GM12878 (cell line): ENCODE measurements around the gene ACHE. TPM values are rescaled to one million over a fixed set of nuclear protein-coding genes. Genes with fewer than 3 reads are reported as not detected.
"Not testable (repeated sequence)": the region's sequence is repeated elsewhere in the genome, so short reads cannot be mapped to it uniquely, and the experiment has no call there.

Experiments
- ATAC-seq: fragments of 200-7000 bp; cut with Tn5 transposase; 3 replicates; pipeline ENCODE4 v1.9.1; 2020; ENCODE audit warnings: mild to moderate bottlenecking, moderate library complexity
- BruUV-seq: library from RNA; stranded (reverse); fragments of 400-500 nt; replicated peaks from 2 replicates; lab custom pipeline; 2021; lab: Mats Ljungman, UMichigan
- CTCF ChIA-PET: fragments of 300-600 bp; sonication (Branson Sonifier 250); formaldehyde crosslinking; extraction: SDS; loops from one replicate; lab custom pipeline; 2021; ENCODE audit warnings: inconsistent platforms; lab: Yijun Ruan, JAX
- POLR2A ChIA-PET: fragments of 350-600 bp; formaldehyde crosslinking; extraction: SDS; loops from one replicate; lab custom pipeline; 2021; ENCODE audit warnings: inconsistent platforms; lab: Charles Lee
- RAD21 ChIA-PET: fragments of 300-600 bp; sonication (Branson Sonifier 250); formaldehyde crosslinking; loops from one replicate; lab custom pipeline; 2023; ENCODE audit warnings: antibody characterized with exemption; ENCODE audit not compliant: unreplicated experiment; lab: Charles Lee
- SMC1A ChIA-PET: fragments of 300-600 bp; sonication (Branson Sonifier 250); formaldehyde crosslinking; loops from one replicate; lab custom pipeline; 2023; ENCODE audit not compliant: unreplicated experiment, uncharacterized antibody; lab: Charles Lee
- DNase-seq: peaks from one replicate; pipeline ENCODE4 v3.0.0-alpha.2; 2011; ENCODE audit warnings: low read depth, low spot score
- FAIRE-seq: peaks from 3 replicates; lab custom pipeline; 2011; peaks lifted over from hg19 to GRCh38; lab: Jason Lieb, UNC
- H2AFZ ChIP-seq: 2 replicates; pipeline ENCODE4 v1.6.0; 2011; ENCODE audit warnings: low read depth, low read length, control low read depth; ENCODE audit not compliant: control insufficient read depth
- H3K27ac ChIP-seq: 2 replicates; pipeline ENCODE4 v1.5.1; 2011; ENCODE audit warnings: control low read depth; ENCODE audit not compliant: control insufficient read depth, insufficient read depth
- H3K27me3 ChIP-seq, 2 experiments: replicated peaks in 1 of 2; 2 replicates each; pipeline versions ENCODE4 v1.6.0 to v1.6.1; 2011; ENCODE audit warnings: low read length in 1 of 2; ENCODE audit not compliant: control insufficient read depth in 2 of 2, insufficient read depth in 2 of 2
- H3K36me3 ChIP-seq, 2 experiments: 2 replicates each; pipeline ENCODE4 v1.5.1; 2011; ENCODE audit warnings: low read length in 1 of 2; ENCODE audit not compliant: control insufficient read depth in 2 of 2, insufficient read depth in 2 of 2
- H3K4me1 ChIP-seq: 2 replicates; pipeline ENCODE4 v1.6.1; 2011; ENCODE audit warnings: mild to moderate bottlenecking, low read length, moderate library complexity, mixed read lengths; ENCODE audit not compliant: control insufficient read depth, insufficient read depth
- H3K4me2 ChIP-seq: 2 replicates; pipeline ENCODE4 v1.6.0; 2011; ENCODE audit warnings: control low read depth; ENCODE audit not compliant: control insufficient read depth, insufficient read depth
- H3K4me3 ChIP-seq: fragments of 200-600 bp; sonication (generic); 2 replicates; pipeline ENCODE4 v1.5.1; 2016
- H3K79me2 ChIP-seq: 2 replicates; pipeline ENCODE4 v1.6.0; 2011; ENCODE audit warnings: low read length; ENCODE audit not compliant: control insufficient read depth, insufficient read depth
- H3K9ac ChIP-seq: 2 replicates; pipeline ENCODE4 v1.8.0; 2011; ENCODE audit warnings: low read length, control low read depth, mixed read lengths; ENCODE audit not compliant: control insufficient read depth, insufficient read depth
- H3K9me3 ChIP-seq: replicated peaks from 3 replicates; pipeline ENCODE4 v1.5.1; 2011; ENCODE audit warnings: mild to moderate bottlenecking, low read length; ENCODE audit not compliant: control insufficient read depth, insufficient read depth
- H4K20me1 ChIP-seq: 2 replicates; pipeline ENCODE4 v1.6.0; 2011; ENCODE audit not compliant: control insufficient read depth, insufficient read depth
- CBX3 ChIP-seq: fragments of 200-600 bp; sonication (generic); IDR thresholded peaks from 2 replicates; pipeline ENCODE4 v1.6.1; 2016; ENCODE audit warnings: low read depth, borderline replicate concordance
- DPF2 ChIP-seq: fragments of 450-650 bp; IDR thresholded peaks from 2 replicates; pipeline ENCODE4 v1.6.1; 2017; ENCODE audit warnings: mild to moderate bottlenecking
- ETV6 ChIP-seq, 2 experiments: fragments of 450-650 bp in 1 of 2; IDR thresholded peaks in 1 of 2; conservative IDR thresholded peaks in 1 of 2; 2 replicates each; pipeline ENCODE4 v1.6.1; 2014; ENCODE audit warnings: antibody characterized with exemption in 1 of 2, borderline replicate concordance in 1 of 2, low read depth in 1 of 2, mild to moderate bottlenecking in 1 of 2, moderate library complexity in 1 of 2
- IKZF2 ChIP-seq, 2 experiments: fragments of 450-650 bp; IDR thresholded peaks; 2 replicates each; pipeline ENCODE4 v1.6.1; 2017; ENCODE audit warnings: mild to moderate bottlenecking in 2 of 2, moderate library complexity in 2 of 2
- KLF5 ChIP-seq: fragments of 450-650 bp; IDR thresholded peaks from 2 replicates; pipeline ENCODE4 v1.6.1; 2014; ENCODE audit warnings: mild to moderate bottlenecking; ENCODE audit not compliant: partially characterized antibody
- MEF2A ChIP-seq: IDR thresholded peaks from 2 replicates; pipeline ENCODE4 v1.6.1; 2011; ENCODE audit warnings: low read depth, mild to moderate bottlenecking, low read length, moderate library complexity; ENCODE audit not compliant: insufficient read depth
- NFIC ChIP-seq: IDR thresholded peaks from 2 replicates; pipeline ENCODE4 v1.6.1; 2012; ENCODE audit warnings: low read depth, mild to moderate bottlenecking, inconsistent platforms, low read length, moderate library complexity
- NFYA ChIP-seq: IDR thresholded peaks from 2 replicates; pipeline ENCODE4 v1.6.1; 2011; ENCODE audit warnings: low read depth, mild to moderate bottlenecking, low read length, improper control_type of control experiment, borderline replicate concordance
- PBX3 ChIP-seq: IDR thresholded peaks from 2 replicates; pipeline ENCODE4 v1.6.1; 2011; ENCODE audit warnings: mild to moderate bottlenecking, low read depth, low read length, moderate library complexity; ENCODE audit not compliant: insufficient replicate concordance
- POLR2AphosphoS2 ChIP-seq: IDR thresholded peaks from 2 replicates; pipeline ENCODE4 v1.6.1; 2011; ENCODE audit warnings: low read depth, mild to moderate bottlenecking, low read length, improper control_type of control experiment, moderate library complexity
- POLR2AphosphoS5 ChIP-seq: IDR thresholded peaks from 2 replicates; pipeline ENCODE4 v1.6.1; 2011; ENCODE audit warnings: mild to moderate bottlenecking, low read length, inconsistent platforms
- RAD21 ChIP-seq: IDR thresholded peaks from 2 replicates; pipeline ENCODE4 v1.6.1; 2011; ENCODE audit warnings: mild to moderate bottlenecking, low read depth, low read length, moderate library complexity; ENCODE audit not compliant: insufficient read depth
- SMARCA5 ChIP-seq: fragments of 450-650 bp; IDR thresholded peaks from 2 replicates; pipeline ENCODE4 v1.6.1; 2017; ENCODE audit warnings: mild to moderate bottlenecking
- SPI1 ChIP-seq: IDR thresholded peaks from 2 replicates; pipeline ENCODE4 v1.6.1; 2011; ENCODE audit warnings: low read depth, mild to moderate bottlenecking, low read length, moderate library complexity, borderline replicate concordance; ENCODE audit not compliant: insufficient read depth
- STAT3 ChIP-seq: IDR thresholded peaks from 2 replicates; pipeline ENCODE4 v1.6.1; 2011; ENCODE audit warnings: low read depth, low read length, improper control_type of control experiment
- ZZZ3 ChIP-seq: IDR thresholded peaks from 2 replicates; pipeline ENCODE4 v1.6.1; 2011; ENCODE audit warnings: low read depth; ENCODE audit not compliant: control insufficient read depth, insufficient read length
- WGBS: methylation state at CpG from one replicate; pipeline ENCODE4 v1.1.6; 2016; ENCODE audit warnings: low lambda C conversion rate; ENCODE audit not compliant: insufficient replicate concordance, insufficient coverage; ENCODE audit errors: missing lambda C conversion rate; 5-methylcytosine and 5-hydroxymethylcytosine counted together
- in situ Hi-C: fragments of 300-500 bp; cut with MboI; formaldehyde crosslinking; loops from 9 replicates; pipeline ENCODE4 v1.14.3; 2018; ENCODE audit warnings: mixed read lengths
- intact Hi-C: fragments of 100-400 bp; cut with micrococcal nuclease; formaldehyde crosslinking; loops from one replicate; pipeline ENCODE4 v1.14.2; 2022; ENCODE audit not compliant: unreplicated experiment
- polyA plus RNA-seq, 11 experiments: library from polyadenylated mRNA; depleted of rRNA in 4 of 11; unstranded in 6 of 11; stranded (reverse) in 5 of 11; fragments of >200 nt; fragmentation: Nextera tagmentation in 4 of 11; fragmentation: Illumina TruSeq in 1 of 11; extraction: Ambion mirVana in 4 of 11; extraction: Trizol in 1 of 11; gene quantifications; 1 replicate in 1 of 11; 2 replicates in 10 of 11; pipeline versions ENCODE4 v1.2.1 to v1.2.3, GENCODE V29; 2011 to 2016; ENCODE audit warnings: inconsistent platforms in 2 of 11, missing spikeins in 2 of 11, low read depth in 1 of 11
- total RNA-seq, 4 experiments: library from RNA; depleted of rRNA in 3 of 4; stranded (reverse); fragments of >200 nt in 3 of 4; fragmentation: Illumina TruSeq in 1 of 4; extraction: Trizol in 1 of 4; gene quantifications; 2 replicates each; pipeline versions ENCODE4 v1.2.1 to v1.2.3, GENCODE V29; 2013 to 2021
- TF ChIP-seq, protein P1 (sequence below): fragments of 450-650 bp; IDR thresholded peaks from 2 replicates; pipeline ENCODE4 v1.6.1; 2017; ENCODE audit warnings: low read depth, mild to moderate bottlenecking, moderate library complexity

The ACHE gene
- total and polyA plus RNA-seq, 10 of the 15 experiments (the other 5 are each of a cell fraction or from before 2014, with no cell fraction given), result 0.07 to 5.1 (median 2.3) TPM; not detected in 1

GRCh38 chr7:100933734-100934133 lies 38.0 kb upstream of the ACHE start (continued):
- TF ChIP-seq SPI1 (no peak), ETV6 (conservative IDR thresholded peaks at IDR 0.05 in 1 of 2, IDR thresholded peaks at IDR 0.05 in 1 of 2; ENCODE audit: borderline replicate concordance in 1 of 2, low read depth in 1 of 2) (no peak), NFYA (no peak), RAD21 (no peak), NFIC (no peak), IKZF2 (IDR thresholded peaks at IDR 0.05) (no peak), DPF2 (no peak), POLR2AphosphoS5 (no peak), PBX3 (no peak), KLF5 (no peak), STAT3 (no peak)

- 41% methylated on average over 1 of the region's 1 CpG for WGBS
- H3K4me2 ChIP-seq, result no peak overlapping the region
- FAIRE-seq, result no peak
Observed at GRCh38 chr7:100929808-100930174, 34.1 kb upstream of the ACHE start.

DNA sequence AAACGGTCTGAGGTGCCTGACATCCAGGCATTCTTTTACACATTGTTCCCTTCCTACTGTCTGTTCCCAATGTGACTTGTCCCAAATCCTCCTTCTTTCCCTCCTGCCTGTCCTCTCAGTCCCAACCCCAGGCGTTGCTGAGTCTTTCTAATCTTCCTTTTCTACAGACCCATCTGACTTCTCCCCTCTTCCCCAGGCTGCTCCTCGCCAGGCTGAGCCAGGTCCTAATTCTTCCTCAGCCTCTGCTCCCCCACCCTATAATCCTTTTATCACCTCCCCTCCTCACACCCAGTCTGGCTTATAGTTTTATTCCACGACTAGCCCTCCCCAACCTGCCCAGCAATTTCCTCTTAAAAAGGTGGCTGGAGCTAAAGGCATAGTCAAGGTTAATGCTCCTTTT lies 27.9 kb upstream of the ACHE start:
- H2AFZ ChIP-seq, SMC1A ChIA-PET, RAD21 ChIA-PET, FAIRE-seq, H3K4me2 ChIP-seq, H4K20me1 ChIP-seq, H3K79me2 ChIP-seq, H3K4me3 ChIP-seq, H3K27me3 ChIP-seq, H3K9ac ChIP-seq, ATAC-seq, BruUV-seq, CTCF ChIA-PET, H3K9me3 ChIP-seq, H3K36me3 ChIP-seq, POLR2A ChIA-PET, DNase-seq, H3K4me1 ChIP-seq, in situ Hi-C loops, H3K27ac ChIP-seq, intact Hi-C loops: not testable (repeated sequence)
- 7% methylated on average over 4 of the region's 4 CpGs for WGBS

More at GRCh38 chr7:100929808-100930174, 34.1 kb upstream of the ACHE start:
- H2AFZ ChIP-seq, result no peak overlapping the region
- no peaks in the 10 kb centered on the region for H3K79me2 ChIP-seq
- H3K9me3 ChIP-seq, result peaks cover 1% of the 10 kb centered on the region; the same call in 2 of the 3 replicates
- ChIA-PET SMC1A (no interaction called here), POLR2A (no interaction called here), RAD21 (no interaction called here), CTCF (no interaction called here)
- no peaks in the 10 kb centered on the region; a peak in 1 of 4 replicates for H3K27me3 ChIP-seq
- H4K20me1 ChIP-seq, result no peaks in the 10 kb centered on the region
- H3K36me3 ChIP-seq, result no peaks in the 10 kb centered on the region
- DNase-seq (no peak), ATAC-seq (no peak)
- H3K4me1 ChIP-seq, result no peaks in the 10 kb centered on the region
- no TSS peak for BruUV-seq
- no peak overlapping the region for H3K4me3 ChIP-seq
- no peak overlapping the region for H3K9ac ChIP-seq
- intact Hi-C loops, result no loop called here
- H3K27ac ChIP-seq, result no peak overlapping the region
- TF ChIP-seq ZZZ3 (no peak), MEF2A (no peak), POLR2AphosphoS2 (no peak), CBX3 (no peak), SMARCA5 (no peak)
- TF ChIP-seq, protein P1, sequence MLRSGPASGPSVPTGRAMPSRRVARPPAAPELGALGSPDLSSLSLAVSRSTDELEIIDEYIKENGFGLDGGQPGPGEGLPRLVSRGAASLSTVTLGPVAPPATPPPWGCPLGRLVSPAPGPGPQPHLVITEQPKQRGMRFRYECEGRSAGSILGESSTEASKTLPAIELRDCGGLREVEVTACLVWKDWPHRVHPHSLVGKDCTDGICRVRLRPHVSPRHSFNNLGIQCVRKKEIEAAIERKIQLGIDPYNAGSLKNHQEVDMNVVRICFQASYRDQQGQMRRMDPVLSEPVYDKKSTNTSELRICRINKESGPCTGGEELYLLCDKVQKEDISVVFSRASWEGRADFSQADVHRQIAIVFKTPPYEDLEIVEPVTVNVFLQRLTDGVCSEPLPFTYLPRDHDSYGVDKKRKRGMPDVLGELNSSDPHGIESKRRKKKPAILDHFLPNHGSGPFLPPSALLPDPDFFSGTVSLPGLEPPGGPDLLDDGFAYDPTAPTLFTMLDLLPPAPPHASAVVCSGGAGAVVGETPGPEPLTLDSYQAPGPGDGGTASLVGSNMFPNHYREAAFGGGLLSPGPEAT, result no peak
- TF ChIP-seq, all 136 proteins: peak for 0
- in situ Hi-C loops, result no loop called here
